ENCODE results near the gene TM7SF2.

TM7SF2 gene

GRCh38 chr11:65151331-65151899 is 39.7 kb downstream of the TM7SF2 start:
- no peak for FAIRE-seq
- TF ChIP-seq POLR2AphosphoS5 (IDR thresholded peaks at IDR 0.05; ENCODE audit: low read depth, low read length) (no peak), POLR2A (IDR thresholded peaks at IDR 0.05; ENCODE audit: low read depth, low read length) (no peak), TAF1 (IDR thresholded peaks at IDR 0.05; ENCODE audit: borderline replicate concordance, low read depth, low read length) (no peak)
- no peak for DNase-seq (ENCODE audit: insufficient read length)

GRCh38 chr11:65152122-65152521 is 40.5 kb downstream of the TM7SF2 start:
- no peak for TF ChIP-seq POLR2AphosphoS5 (IDR thresholded peaks at IDR 0.05; ENCODE audit: low read depth, low read length)
- DNase-seq (ENCODE audit: insufficient read length) (no peak), FAIRE-seq (no peak)

DNA sequence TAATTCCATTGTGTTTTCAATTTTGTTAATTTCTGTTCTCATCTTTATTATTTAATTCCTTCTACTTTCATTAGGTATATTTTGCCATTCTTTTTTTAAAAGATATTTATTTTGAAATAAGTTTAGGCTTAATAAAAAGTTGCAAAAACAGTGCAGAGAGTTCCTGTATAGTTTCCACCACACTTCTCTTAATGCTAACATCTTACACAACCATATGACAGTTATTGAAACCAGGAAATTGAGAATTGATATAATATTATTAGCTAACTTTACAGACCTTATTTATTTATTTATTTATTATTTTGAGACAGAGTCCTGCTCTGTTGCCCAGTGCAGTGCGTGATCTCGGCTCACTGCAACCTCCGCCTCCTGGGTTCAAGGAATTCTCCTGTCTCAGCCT is 44.6 kb downstream of the TM7SF2 start:
- TF ChIP-seq TAF1 (IDR thresholded peaks at IDR 0.05; ENCODE audit: borderline replicate concordance, low read depth, low read length), result no peak
- TF ChIP-seq POLR2AphosphoS5 (IDR thresholded peaks at IDR 0.05; ENCODE audit: low read depth, low read length), result no peak
- no peak for TF ChIP-seq POLR2A (IDR thresholded peaks at IDR 0.05; ENCODE audit: low read depth, low read length)
- no peak for FAIRE-seq
- DNase-seq (ENCODE audit: insufficient read length), result no peak

DNA sequence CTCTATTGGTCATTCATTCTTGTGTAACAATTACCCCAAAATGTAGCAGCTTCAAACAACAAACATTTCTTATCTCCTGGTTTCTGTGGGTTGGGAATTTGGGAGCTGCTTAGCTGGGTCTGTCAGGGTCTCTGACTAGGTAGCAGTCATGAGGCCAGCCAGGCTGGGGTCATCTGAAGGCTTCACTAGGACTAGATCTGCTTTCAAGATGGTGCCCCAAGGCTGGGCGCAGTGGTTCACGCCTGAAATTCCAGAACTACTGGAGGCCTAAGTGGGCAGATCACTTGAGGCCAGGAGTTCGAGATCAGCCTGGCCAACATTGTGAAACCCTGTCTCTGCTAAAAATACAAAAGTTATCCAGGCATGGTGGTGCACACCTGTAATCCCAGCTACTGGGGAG is 45.3 kb downstream of the TM7SF2 start:
- FAIRE-seq, result no peak
- no peak for DNase-seq (ENCODE audit: insufficient read length)
- TF ChIP-seq POLR2AphosphoS5 (IDR thresholded peaks at IDR 0.05; ENCODE audit: low read depth, low read length) (no peak), TAF1 (IDR thresholded peaks at IDR 0.05; ENCODE audit: borderline replicate concordance, low read depth, low read length) (no peak), POLR2A (IDR thresholded peaks at IDR 0.05; ENCODE audit: low read depth, low read length) (no peak)

- DNase-seq (ENCODE audit: insufficient read length), result no peak
- no peak for FAIRE-seq
- TF ChIP-seq POLR2AphosphoS5 (IDR thresholded peaks at IDR 0.05; ENCODE audit: low read depth, low read length), result no peak
- TF ChIP-seq TAF1 (IDR thresholded peaks at IDR 0.05; ENCODE audit: borderline replicate concordance, low read depth, low read length), result no peak
Observed at GRCh38 chr11:65157336-65157735, 45.7 kb downstream of the TM7SF2 start.

GRCh38 chr11:65159012-65159411 is 47.3 kb downstream of the TM7SF2 start:
- DNase-seq (ENCODE audit: insufficient read length) (no peak), FAIRE-seq (peak; percentile 17)
- no peak for TF ChIP-seq POLR2AphosphoS5 (IDR thresholded peaks at IDR 0.05; ENCODE audit: low read depth, low read length)
- no peak for TF ChIP-seq TAF1 (IDR thresholded peaks at IDR 0.05; ENCODE audit: borderline replicate concordance, low read depth, low read length)
- no peak for TF ChIP-seq POLR2A (IDR thresholded peaks at IDR 0.05; ENCODE audit: low read depth, low read length)

GRCh38 chr11:65160643-65161042 is 49.0 kb downstream of the TM7SF2 start:
- DNase-seq (ENCODE audit: insufficient read length), result no peak
- no peak for FAIRE-seq
- TF ChIP-seq TAF1 (IDR thresholded peaks at IDR 0.05; ENCODE audit: borderline replicate concordance, low read depth, low read length) (no peak), POLR2A (IDR thresholded peaks at IDR 0.05; ENCODE audit: low read depth, low read length) (no peak), POLR2AphosphoS5 (IDR thresholded peaks at IDR 0.05; ENCODE audit: low read depth, low read length) (no peak)

DNA sequence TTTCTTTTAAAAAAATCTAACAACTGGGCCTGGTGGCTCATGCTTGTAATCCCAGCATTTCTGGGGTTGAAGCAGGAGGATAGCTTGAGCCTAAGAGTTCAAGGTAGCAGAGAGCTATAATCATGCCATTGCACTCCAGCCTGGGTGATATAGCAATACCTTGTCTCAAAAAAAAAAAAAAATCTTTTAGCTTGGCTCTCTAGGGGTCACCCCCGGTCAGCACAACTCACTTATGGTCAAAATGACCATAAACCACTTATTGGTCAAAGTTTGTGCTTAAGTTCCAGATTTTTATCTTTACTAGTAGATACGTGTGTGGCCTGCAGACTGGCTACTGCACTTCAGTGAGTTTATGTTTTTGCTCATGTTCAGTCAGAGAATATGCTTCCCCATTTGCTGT is 52.0 kb downstream of the TM7SF2 start:
- DNase-seq (ENCODE audit: insufficient read length), result no peak
- FAIRE-seq, result no peak

More for the DNA sequence above, 52.0 kb downstream of the TM7SF2 start:
- no peak for TF ChIP-seq POLR2AphosphoS5 (IDR thresholded peaks at IDR 0.05; ENCODE audit: low read depth, low read length)
- no peak for TF ChIP-seq TAF1 (IDR thresholded peaks at IDR 0.05; ENCODE audit: borderline replicate concordance, low read depth, low read length)
- TF ChIP-seq POLR2A (IDR thresholded peaks at IDR 0.05; ENCODE audit: low read depth, low read length), result no peak
